Heart right ventricle (tissue), 16 donors: ENCODE measurements around the gene CLIC3. TPM values are rescaled to one million over a fixed set of nuclear protein-coding genes. Genes with fewer than 3 reads are reported as not detected.

Experiments
- ATAC-seq, 8 donors: fragments of 200-7000 bp; cut with Tn5 transposase; one replicate each; pipeline ENCODE4 v1.9.1; 2020; ENCODE audit warnings: mild to moderate bottlenecking in 8 of 8, moderate library complexity in 8 of 8, moderate number of reproducible peaks in 1 of 8
- DNase-seq, 2 donors: peaks; one replicate each; pipeline ENCODE4 v3.0.0-alpha.2; 2020
- H3K27ac ChIP-seq, 10 donors: fragments of 200-600 bp; sonication (generic) in 2 of 10; one replicate each; pipeline versions ENCODE4 v1.5.0 to v1.8.0; 2020 to 2022; ENCODE audit warnings: mild to moderate bottlenecking in 3 of 10
- H3K27me3 ChIP-seq, 7 donors: fragments of 200-600 bp; one replicate each; pipeline ENCODE4 v1.8.0; 2021 to 2022; ENCODE audit warnings: mild to moderate bottlenecking in 2 of 7
- H3K36me3 ChIP-seq, 9 donors: fragments of 200-600 bp; sonication (generic) in 1 of 9; one replicate each; pipeline versions ENCODE4 v1.5.0 to v1.8.0; 2020 to 2022; ENCODE audit warnings: mild to moderate bottlenecking in 2 of 9
- H3K4me1 ChIP-seq, 9 donors: fragments of 200-600 bp; sonication (generic) in 1 of 9; one replicate each; pipeline versions ENCODE4 v1.5.0 to v1.8.0; 2020 to 2022; ENCODE audit warnings: mild to moderate bottlenecking in 4 of 9
- H3K4me3 ChIP-seq, 10 donors: fragments of 200-600 bp; sonication (generic) in 2 of 10; one replicate each; pipeline versions ENCODE4 v1.5.0 to v1.8.0; 2020 to 2022; ENCODE audit warnings: mild to moderate bottlenecking in 7 of 10, moderate library complexity in 2 of 10
- H3K9me3 ChIP-seq, 11 donors: fragments of 200-600 bp in 10 of 11; sonication (generic) in 2 of 11; one replicate each; pipeline versions ENCODE4 v1.5.0 to v1.8.0; 2013 to 2022; ENCODE audit warnings: mild to moderate bottlenecking in 2 of 11, control low read depth in 1 of 11, moderate library complexity in 1 of 11
- CTCF ChIP-seq, 9 donors: fragments of 200-600 bp; sonication (generic) in 2 of 9; IDR thresholded peaks; one replicate each; pipeline versions ENCODE4 v1.5.0 to v1.8.0; 2021 to 2022; ENCODE audit warnings: antibody characterized with exemption in 9 of 9, mild to moderate bottlenecking in 5 of 9, moderate library complexity in 1 of 9
- WGBS, 2 donors: extraction: QIAGEN DNeasy Blood & Tissue Kit; methylation state at CpG; one replicate each; pipeline ENCODE4 v1.1.7; 2013; ENCODE audit warnings: inconsistent platforms in 1 of 2; 5-methylcytosine and 5-hydroxymethylcytosine counted together
- intact Hi-C, 10 donors: fragments of 100-400 bp; cut with DNase I; formaldehyde crosslinking; loops; one replicate each; pipeline versions ENCODE4 v1.11.1 to v1.14.2; 2022
- polyA plus RNA-seq, 2 donors: library from polyadenylated mRNA; stranded (reverse); fragments of 200-250 nt; gene quantifications; one replicate each; pipeline ENCODE4 v1.2.3, GENCODE V29; 2013
- total RNA-seq, 10 donors: library from RNA; stranded (reverse); fragmentation: NEBNext Ultra II Directional in 3 of 10; extraction: Animal tissue kit (Norgen Biotek cat#: 25700) in 3 of 10; gene quantifications; one replicate each; pipeline versions ENCODE4 v1.2.1 to v1.2.4, GENCODE V29; 2021 to 2023
- donor health status: Arrhythmogenic right ventricular cardiomyopathy.
- donor health status: ischemic (EF 13 %, LVEDD 7.1; RV severe dilation, severe dysfunction).
- donor health status: healthy with polysubstance abuse.
- donor health status: DM: no; HTN: yes; CAD: no.
- donor health status: DM: no; HTN: no; CAD: no.
- donor health status: ischemic (EF 25% LVEDD 6.9; RV normal size, moderate dysfunction).
- donor health status: ischemic (EF 25% LVEDD 5.7; RV mildly dilated, moderate dysfunction).
- donor health status: healthy.
- donor health status: DM: yes; HTN: yes; CAD: no.
- donor health status: Ischemic cardiomyopathy.
- donor health status: ischemic (EF 35%, LVEDD 5.7; RV mildly dilated, moderate dysfunction).
- donor health status: nonischemic (EF 11% LVEDD 7.7; RV severe dilation, severe dysfunction).
- donor health status: DM: yes; HTN: yes; CAD: no.
- donor health status: PGD.
- donor health status: ischemic (EF 29% LVEDD 5.4; RV normal size, mild dysfunction).
- donor health status: nonischemic (EF 23%, LVEDD 6.1; RV moderate dilation, normal function).

CLIC3 gene
- total and polyA plus RNA-seq, 12 donors: 0.46 to 21.4 (median 3.2) TPM

DNA sequence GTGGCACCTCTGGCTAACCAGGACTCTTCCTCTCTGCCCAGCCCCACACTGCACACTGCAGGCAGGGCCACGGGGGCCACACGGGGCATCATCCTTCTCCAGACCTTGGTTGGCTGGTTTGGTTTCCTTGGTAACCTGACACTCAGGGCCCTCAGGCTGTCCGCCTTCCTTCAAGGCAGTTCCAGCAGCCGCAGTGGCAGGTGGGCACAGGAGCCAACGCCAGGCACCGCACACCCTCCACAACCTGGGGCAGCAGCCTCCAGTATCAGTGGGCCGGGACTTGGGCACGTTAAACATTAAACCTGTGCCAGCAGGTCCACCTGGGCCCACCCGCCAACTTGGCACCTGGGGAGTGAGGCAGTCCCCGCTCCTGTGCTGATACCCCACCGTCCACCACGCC lies 47.7 kb upstream of the CLIC3 start:
- intact Hi-C loops: no loop called here
- peak in 1 of 8 donors; percentile 1 for ATAC-seq
- Histone ChIP-seq H3K36me3 (peaks cover 2 to 37% (median 14%) of the 10 kb centered on the region in 9 donors), H3K27me3 (peaks cover 0 to 54% (median 20%) of the 10 kb centered on the region in 7 donors), H3K9me3 (no peaks in the 10 kb centered on the region), H3K27ac (peak overlapping the region; percentile 78 to 92 (median 88)), H3K4me3 (peak overlapping the region in 9 of 10 donors; percentile 57 to 80 (median 72)), H3K4me1 (peaks cover 27 to 60% (median 40%) of the 10 kb centered on the region in 9 donors)
- no peak for TF ChIP-seq CTCF (IDR thresholded peaks at IDR 0.05)
- WGBS, 2 donors: 66 to 81% methylated on average over 12 of the region's 12 CpGs
- DNase-seq: no peak

GRCh38 chr9:137042751-137043727 lies 46.7 kb upstream of the CLIC3 start:
- ATAC-seq: peak; percentile 47 to 74 (median 61)
- no peaks in the 10 kb centered on the region for H3K9me3 ChIP-seq
- 62 to 72% methylated on average over 30 to 36 of the region's 36 CpGs for WGBS, 2 donors
- H3K27me3 ChIP-seq: peaks cover 0 to 44% (median 12%) of the 10 kb centered on the region in 7 donors
- H3K4me1 ChIP-seq: peaks cover 27 to 56% (median 37%) of the 10 kb centered on the region in 9 donors
- intact Hi-C loops: no loop called here
- H3K36me3 ChIP-seq: peaks cover 4 to 47% (median 20%) of the 10 kb centered on the region in 9 donors
- H3K4me3 ChIP-seq: peak overlapping the region in 9 of 10 donors; percentile 57 to 80 (median 72)
- no peak for TF ChIP-seq CTCF (IDR thresholded peaks at IDR 0.05)
- DNase-seq: peak; percentile 69 to 85
- H3K27ac ChIP-seq: peak overlapping the region; percentile 78 to 92 (median 88)

DNA sequence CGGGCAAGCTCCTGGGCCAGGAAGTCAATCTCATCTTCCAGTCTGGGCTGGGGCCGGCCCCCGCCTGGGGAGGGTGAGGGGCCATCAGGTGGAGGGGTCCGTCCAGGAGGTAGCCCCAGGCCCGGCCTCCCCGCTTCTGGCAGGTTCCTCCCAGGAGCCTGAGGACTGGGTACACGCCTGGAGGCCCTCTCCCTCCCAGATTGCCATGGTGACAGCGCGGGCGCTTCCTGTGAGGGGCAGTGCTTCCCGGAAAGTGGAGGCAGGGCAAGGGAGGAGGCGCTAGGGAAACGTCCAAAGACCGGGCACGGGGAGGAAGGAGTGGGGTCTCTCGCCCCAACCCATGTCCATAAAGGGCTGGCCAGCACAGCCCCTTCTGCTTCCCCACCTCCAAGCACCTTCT lies 44.8 kb upstream of the CLIC3 start:
- no peak for TF ChIP-seq CTCF (IDR thresholded peaks at IDR 0.05)
- DNase-seq (no peak), ATAC-seq (no peak)
- Histone ChIP-seq H3K4me3 (no peak overlapping the region), H3K27ac (peak overlapping the region in 5 of 10 donors; percentile 25 to 92 (median 43)), H3K36me3 (peaks cover 4 to 56% (median 20%) of the 10 kb centered on the region in 9 donors), H3K9me3 (no peaks in the 10 kb centered on the region), H3K27me3 (peaks cover 0 to 25% (median 0%) of the 10 kb centered on the region in 7 donors), H3K4me1 (peaks cover 20 to 49% (median 30%) of the 10 kb centered on the region in 9 donors)
- WGBS, 2 donors: 64 to 67% methylated on average over 15 to 16 of the region's 16 CpGs
- intact Hi-C loops: no loop called here

- H3K9me3 ChIP-seq: no peaks in the 10 kb centered on the region
- peaks cover 4 to 56% (median 20%) of the 10 kb centered on the region in 9 donors for H3K36me3 ChIP-seq
- DNase-seq (no peak), ATAC-seq (no peak)
- TF ChIP-seq CTCF (IDR thresholded peaks at IDR 0.05): no peak
- H3K4me3 ChIP-seq: no peak overlapping the region
- WGBS, 2 donors: 90% methylated on average over 23 of the region's 23 CpGs
- peaks cover 19 to 48% (median 29%) of the 10 kb centered on the region in 9 donors for H3K4me1 ChIP-seq
- H3K27me3 ChIP-seq: peaks cover 0 to 21% (median 0%) of the 10 kb centered on the region in 7 donors
- peak overlapping the region in 2 of 10 donors; percentile 43 to 92 for H3K27ac ChIP-seq
- intact Hi-C loops: no loop called here
These were observed 44.2 kb upstream of the CLIC3 start for GRCh38 chr9:137040568-137040967.
